ENCODE data around the gene TBC1D2.
A peak's percentile ranks its signal among the peaks of the same experiment; 100 is the strongest.

TBC1D2 gene

GRCh38 chr9:98168941-98169488, 86.4 kb downstream of the TBC1D2 start:
- Histone ChIP-seq H3K4me3 (ENCODE audit: low read depth, low read length) (no peak overlapping the region), H3K9me3 (ENCODE audit: control insufficient read depth, insufficient read depth, low read depth, low read length) (no peaks in the 10 kb centered on the region), H3K4me1 (ENCODE audit: control insufficient read depth, insufficient read depth, low read length) (peaks cover 6% of the 10 kb centered on the region; the same call in 1 of the 2 replicates), H3K36me3 (ENCODE audit: control insufficient read depth in 2 of 2, insufficient read depth in 1 of 2, low read length in 2 of 2) (no peaks in the 10 kb centered on the region), H3K27ac (ENCODE audit: extremely low read depth, low read depth, low read length) (no peak overlapping the region)
- CTCF ChIA-PET = interaction anchor here (0.7 kb wide), 1 partner anchor 28 kb away, joined by 3 read pairs; no protein-coding TSS in a partner anchor
- POLR2A ChIA-PET = no interaction called here
- TF ChIP-seq HOXD13 (CRISPR knock-in tag; IDR thresholded peaks at IDR 0.05; ENCODE audit: borderline replicate concordance) (no peak), WT1 (tag by site-specific recombination; IDR thresholded peaks at IDR 0.05) (no peak), ZNF202 (tag by site-specific recombination; IDR thresholded peaks at IDR 0.05; ENCODE audit: borderline replicate concordance) (no peak), ZFHX2 (tag by site-specific recombination; conservative IDR thresholded peaks at IDR 0.05) (peak; percentile 44), SETDB1 (IDR thresholded peaks at IDR 0.05; ENCODE audit: insufficient read length, low read length) (no peak), EGR2 (tag by site-specific recombination; IDR thresholded peaks at IDR 0.05; ENCODE audit: low read depth) (peak; percentile 53), ZNF175 (tag by site-specific recombination; IDR thresholded peaks at IDR 0.05) (no peak), MYNN (tag by site-specific recombination; IDR thresholded peaks at IDR 0.05; ENCODE audit: borderline replicate concordance) (no peak)
- TF ChIP-seq, protein P1, sequence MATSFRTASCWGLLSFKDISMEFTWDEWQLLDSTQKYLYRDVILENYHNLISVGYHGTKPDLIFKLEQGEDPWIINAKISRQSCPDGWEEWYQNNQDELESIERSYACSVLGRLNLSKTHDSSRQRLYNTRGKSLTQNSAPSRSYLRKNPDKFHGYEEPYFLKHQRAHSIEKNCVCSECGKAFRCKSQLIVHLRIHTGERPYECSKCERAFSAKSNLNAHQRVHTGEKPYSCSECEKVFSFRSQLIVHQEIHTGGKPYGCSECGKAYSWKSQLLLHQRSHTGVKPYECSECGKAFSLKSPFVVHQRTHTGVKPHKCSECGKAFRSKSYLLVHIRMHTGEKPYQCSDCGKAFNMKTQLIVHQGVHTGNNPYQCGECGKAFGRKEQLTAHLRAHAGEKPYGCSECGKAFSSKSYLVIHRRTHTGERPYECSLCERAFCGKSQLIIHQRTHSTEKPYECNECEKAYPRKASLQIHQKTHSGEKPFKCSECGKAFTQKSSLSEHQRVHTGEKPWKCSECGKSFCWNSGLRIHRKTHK (tag by site-specific recombination; IDR thresholded peaks at IDR 0.05) = no peak

DNA sequence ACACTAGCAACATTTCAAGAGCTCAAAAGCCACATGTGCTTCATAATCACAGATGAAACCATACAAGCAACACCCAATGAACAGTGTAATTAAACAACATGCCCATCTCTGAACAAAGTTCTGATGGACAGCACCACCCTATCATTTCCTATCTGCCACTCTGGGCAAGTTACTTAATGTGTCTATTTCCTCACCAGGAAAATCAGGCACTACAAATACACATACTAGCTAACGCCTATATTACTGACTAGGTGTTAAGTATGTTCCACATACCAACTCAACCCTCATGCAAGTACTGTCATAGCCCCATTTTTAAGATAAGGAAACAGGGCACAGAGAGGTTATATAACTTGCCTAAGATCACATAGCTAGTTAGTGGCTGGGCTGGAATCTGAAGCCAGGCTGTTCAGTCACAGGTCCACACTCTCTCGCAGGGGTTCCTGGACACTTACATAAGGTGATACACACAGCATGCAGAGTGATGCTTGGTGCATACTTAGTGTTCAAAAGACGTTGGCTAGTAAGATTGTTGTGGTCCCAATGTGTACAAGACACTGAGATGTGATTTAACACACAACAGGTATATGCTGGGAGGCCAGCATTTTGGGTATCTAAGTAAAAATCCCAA, 87.2 kb downstream of the TBC1D2 start:
- POLR2A ChIA-PET = no interaction called here
- Histone ChIP-seq H3K4me3 (ENCODE audit: low read depth, low read length) (no peak overlapping the region), H3K4me1 (ENCODE audit: control insufficient read depth, insufficient read depth, low read length) (peaks cover 6% of the 10 kb centered on the region; the same call in 1 of the 2 replicates), H3K9me3 (ENCODE audit: control insufficient read depth, insufficient read depth, low read depth, low read length) (no peaks in the 10 kb centered on the region), H3K36me3 (ENCODE audit: control insufficient read depth in 2 of 2, insufficient read depth in 1 of 2, low read length in 2 of 2) (no peaks in the 10 kb centered on the region), H3K27ac (ENCODE audit: extremely low read depth, low read depth, low read length) (no peak overlapping the region)
- CTCF ChIA-PET = interaction anchor here (0.7 kb wide), 1 partner anchor 29 kb away, joined by 3 read pairs; no protein-coding TSS in a partner anchor
- TF ChIP-seq WT1 (tag by site-specific recombination; IDR thresholded peaks at IDR 0.05) = no peak
- TF ChIP-seq, protein P2, sequence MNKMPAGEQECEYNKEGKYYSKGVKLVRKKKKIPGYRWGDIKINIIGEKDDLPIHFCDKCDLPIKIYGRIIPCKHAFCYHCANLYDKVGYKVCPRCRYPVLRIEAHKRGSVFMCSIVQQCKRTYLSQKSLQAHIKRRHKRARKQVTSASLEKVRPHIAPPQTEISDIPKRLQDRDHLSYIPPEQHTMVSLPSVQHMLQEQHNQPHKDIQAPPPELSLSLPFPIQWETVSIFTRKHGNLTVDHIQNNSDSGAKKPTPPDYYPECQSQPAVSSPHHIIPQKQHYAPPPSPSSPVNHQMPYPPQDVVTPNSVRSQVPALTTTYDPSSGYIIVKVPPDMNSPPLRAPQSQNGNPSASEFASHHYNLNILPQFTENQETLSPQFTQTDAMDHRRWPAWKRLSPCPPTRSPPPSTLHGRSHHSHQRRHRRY (tag by site-specific recombination; IDR thresholded peaks at IDR 0.05) = no peak
- TF ChIP-seq REST (tag by site-specific recombination; IDR thresholded peaks at IDR 0.05) = peak; percentile 60
- no peak for TF ChIP-seq ZNF677 (tag by site-specific recombination; IDR thresholded peaks at IDR 0.05)
- TF ChIP-seq ZNF426 (tag by site-specific recombination; IDR thresholded peaks at IDR 0.05) = no peak
- no peak for TF ChIP-seq PRDM1 (tag by site-specific recombination; IDR thresholded peaks at IDR 0.05)
- peak; percentile 35; the same call in 1 of the 2 replicates for TF ChIP-seq SP7 (tag by site-specific recombination; IDR thresholded peaks at IDR 0.05)
- TF ChIP-seq ZFP69B (tag by site-specific recombination; IDR thresholded peaks at IDR 0.05) = no peak
